T47D (cell line): Measurements from ENCODE around the gene MTCH2.

Source experiments
- DNase-seq, 2 experiments: peaks; one replicate each; pipeline versions ENCODE4 v3.0.0 to v3.0.0-alpha.2; 2011 to 2012; ENCODE audit warnings: low read depth in 1 of 2, low spot score in 1 of 2
- JUND ChIP-seq: IDR thresholded peaks from 2 replicates; pipeline ENCODE4 v1.6.1; 2012; ENCODE audit warnings: low read depth
- in situ Hi-C: cut with HindIII; loops from 2 replicates; pipeline ENCODE4 v1.10.0; 2016; ENCODE audit warnings: low sequenced_read_pairs, low pct_unique_long_range_greater_than_20kb

Gene MTCH2

DNA sequence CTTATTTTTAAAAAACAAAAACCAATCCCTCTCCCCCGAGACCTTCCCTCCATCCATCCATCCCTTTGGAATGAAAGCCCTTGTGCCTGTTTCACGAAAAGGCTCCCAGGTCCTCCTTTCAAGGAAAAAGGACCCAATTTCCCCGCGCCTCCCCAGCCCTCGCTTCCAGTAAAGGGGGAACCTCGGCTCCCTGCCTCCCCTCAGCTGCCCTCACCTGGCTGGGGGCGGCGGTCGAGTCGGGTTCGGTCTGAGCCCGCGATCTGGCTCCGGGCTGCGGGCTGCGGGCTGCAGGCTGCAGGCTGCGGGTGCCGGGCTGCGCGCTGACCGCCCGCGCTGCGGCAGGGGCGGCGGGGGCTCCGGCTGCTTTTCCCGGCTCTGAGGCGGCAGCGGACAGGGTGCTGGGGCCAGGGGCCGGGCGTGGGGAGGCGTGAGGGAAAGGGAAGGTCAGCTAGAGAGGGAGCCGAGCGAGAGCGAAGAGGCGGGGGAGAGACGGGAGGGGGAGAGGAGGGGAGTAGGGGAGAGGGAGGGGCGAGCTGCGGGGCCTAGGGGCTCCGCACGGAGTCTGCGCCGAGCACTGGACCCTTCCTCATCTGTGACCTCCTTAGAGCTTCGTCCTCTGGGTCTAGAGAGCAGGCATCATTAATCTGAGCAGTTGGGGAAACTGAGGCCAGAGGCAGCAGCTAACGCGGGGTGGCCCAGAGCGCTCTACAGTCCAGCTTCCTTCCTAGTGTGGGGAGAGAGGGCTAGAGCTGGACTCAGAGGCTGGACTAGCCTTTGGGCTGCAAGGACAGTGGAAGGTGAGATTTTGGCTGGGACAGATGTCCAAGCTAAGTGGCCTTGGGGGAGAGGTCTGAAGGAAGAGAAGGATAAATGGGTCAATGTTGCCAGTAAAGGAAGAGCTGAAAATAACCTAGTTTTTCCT, 48.2 kb downstream of the MTCH2 start, which contains the start of gene C1QTNF4:
Gene C1QTNF4 (minus strand): TSS at position 478 of the 922 bp plus-strand sequence. CDS start 3,601 bp downstream, outside the sequence.
- in situ Hi-C loops = no loop called here
- no peak for TF ChIP-seq JUND
- DNase-seq = no peak

DNA sequence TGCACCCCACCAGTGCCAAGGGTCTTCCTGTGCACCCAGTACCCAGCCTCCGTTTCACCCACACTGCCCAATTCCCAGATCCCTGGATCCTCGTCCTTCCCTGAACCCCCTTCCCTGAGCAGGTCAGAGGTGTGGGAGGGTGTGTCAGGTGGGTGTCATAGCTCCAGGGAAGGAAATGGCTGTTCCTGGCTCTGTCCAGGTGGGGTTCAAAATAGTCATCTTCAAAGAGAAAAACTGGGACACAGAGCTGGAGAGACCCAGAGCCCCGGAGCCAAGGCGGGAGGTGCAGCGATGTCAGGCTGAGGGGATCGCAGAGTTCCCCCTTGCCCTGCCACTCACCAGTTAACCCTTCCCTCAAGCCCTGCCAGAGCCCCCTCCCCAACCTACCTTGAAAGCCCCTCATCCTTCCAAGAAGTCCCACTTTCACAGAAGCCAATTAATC, 48.8 kb downstream of the MTCH2 start:
- in situ Hi-C loops = no loop called here
- no peak for TF ChIP-seq JUND
- DNase-seq = no peak

DNA sequence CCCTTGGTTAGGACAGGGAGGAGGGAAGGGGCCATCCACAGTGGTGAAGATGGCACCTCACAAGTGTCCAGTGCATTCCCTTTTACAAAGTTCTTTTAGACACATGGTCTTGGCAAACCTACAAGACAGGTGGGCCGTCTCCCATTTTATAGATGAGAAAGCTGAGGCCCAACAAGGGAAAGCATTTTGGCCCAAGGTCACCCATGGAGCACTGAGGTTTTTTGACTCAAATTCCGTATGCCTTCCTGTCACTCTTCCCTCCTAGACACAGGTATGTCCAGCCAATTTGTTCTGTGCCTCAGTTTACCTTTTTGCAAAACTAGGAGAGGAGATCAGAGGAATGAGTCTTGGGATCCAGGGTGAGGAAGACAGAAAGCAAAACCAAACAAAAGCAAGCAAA, 49.4 kb downstream of the MTCH2 start:
- in situ Hi-C loops = no loop called here
- TF ChIP-seq JUND = no peak
- no peak for DNase-seq

DNA sequence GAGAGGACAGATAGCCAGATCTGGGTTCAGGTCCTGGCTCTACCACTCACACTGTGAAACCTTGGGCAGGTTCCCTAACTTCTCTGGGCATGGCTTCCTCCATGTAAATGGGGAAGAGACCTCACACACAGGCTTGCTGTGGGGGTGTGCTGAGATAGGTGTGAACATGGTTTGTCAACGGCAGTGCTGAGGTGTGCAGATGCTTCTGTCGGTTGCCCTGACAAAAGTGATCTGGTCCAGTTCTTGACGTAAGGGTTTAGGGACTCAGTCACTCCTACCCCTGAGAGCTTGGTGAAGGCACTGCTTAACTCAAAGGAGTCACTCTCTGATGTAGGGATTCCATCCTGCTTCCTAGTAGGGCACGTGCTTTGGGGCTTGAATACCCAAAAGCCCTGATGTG, 50.1 kb downstream of the MTCH2 start:
- DNase-seq = no peak
- in situ Hi-C loops = no loop called here
- TF ChIP-seq JUND = no peak

DNA sequence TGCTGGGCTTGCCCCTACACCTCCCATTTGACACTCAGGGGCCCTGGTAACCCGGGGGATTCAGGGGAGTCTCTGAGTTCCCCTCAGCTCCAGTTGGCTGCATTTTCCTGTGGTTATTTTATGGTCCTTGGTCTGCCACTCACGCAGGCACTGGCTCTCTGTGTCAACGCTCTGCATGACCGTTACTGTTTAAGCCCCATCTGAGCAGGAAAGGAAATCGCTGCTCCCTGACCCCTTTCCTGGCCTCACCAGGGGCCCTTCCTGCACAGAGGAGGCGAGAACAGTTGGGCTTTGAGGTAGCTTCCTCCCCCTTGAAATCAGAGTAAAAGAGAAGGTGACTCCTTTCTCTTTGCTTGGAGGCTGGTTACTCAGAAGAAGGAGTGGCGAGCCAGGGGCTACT, 50.6 kb downstream of the MTCH2 start:
- in situ Hi-C loops = no loop called here
- no peak for DNase-seq
- no peak for TF ChIP-seq JUND

DNA sequence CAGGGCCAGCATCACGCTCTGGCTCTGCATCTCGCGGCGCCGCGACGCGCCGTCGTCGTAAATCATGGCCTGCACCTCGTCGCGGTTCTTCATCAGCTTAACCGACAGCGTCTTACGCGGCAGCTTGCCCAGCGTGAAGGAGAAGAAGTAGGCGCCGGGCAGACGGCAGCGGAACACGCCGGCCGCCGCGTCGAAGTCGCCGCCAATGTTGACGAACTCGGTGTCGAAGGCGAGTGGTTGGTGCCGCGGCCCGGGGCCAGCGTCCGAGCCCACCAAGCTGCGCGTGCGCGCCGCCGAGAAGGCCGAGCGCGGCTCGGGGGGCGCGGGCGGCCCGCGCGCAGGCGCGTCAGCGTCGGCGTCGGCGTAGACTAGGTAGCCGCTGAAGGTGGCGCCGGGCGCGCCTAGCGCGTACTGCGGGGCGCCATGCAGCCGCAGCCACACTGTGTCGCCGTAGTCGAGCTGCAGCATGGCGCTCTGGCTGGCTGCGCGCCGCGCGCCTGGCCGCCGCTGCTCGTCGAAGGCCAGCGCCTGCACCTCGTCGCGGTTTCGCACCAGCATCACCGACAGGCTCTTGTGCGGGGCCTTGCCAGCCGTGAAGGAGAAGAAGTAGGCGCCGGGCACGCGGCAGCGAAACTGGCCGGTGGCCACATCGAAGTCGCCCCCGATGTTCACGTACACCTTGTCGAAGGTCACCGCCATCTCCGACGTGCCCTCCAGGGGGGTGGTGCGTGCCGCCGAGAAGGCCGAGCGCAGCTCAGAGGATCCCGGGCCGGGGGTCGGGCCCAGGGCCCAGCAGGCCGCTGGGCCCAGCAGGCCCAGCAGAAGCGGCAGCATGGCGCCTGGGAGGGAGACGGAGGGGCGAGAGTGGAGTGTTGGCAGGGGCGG, 52.1 kb downstream of the MTCH2 start:
- no peak for DNase-seq
- TF ChIP-seq JUND = no peak
- in situ Hi-C loops = no loop called here

DNA sequence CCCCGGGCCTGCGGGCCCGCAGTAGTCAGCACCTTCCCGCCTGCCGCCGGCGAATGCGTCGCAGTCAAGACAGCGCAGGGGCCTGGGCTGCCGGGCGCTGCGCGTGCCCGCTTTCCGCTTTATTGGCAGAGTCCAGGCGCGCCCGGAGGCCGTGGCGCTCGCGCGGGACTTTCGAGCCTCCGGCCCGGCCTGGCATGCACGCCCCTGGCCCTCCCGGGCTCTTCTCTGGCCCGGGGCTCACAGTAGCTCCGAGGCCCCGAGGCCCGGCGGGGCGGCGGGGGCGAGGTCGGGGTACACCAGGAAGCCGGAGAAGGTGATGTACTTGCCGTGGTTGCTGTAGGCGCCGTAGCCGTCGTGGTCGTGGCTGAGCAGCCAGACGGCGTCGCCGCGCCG, 52.8 kb downstream of the MTCH2 start:
- TF ChIP-seq JUND = no peak
- DNase-seq = no peak
- in situ Hi-C loops = no loop called here

DNA sequence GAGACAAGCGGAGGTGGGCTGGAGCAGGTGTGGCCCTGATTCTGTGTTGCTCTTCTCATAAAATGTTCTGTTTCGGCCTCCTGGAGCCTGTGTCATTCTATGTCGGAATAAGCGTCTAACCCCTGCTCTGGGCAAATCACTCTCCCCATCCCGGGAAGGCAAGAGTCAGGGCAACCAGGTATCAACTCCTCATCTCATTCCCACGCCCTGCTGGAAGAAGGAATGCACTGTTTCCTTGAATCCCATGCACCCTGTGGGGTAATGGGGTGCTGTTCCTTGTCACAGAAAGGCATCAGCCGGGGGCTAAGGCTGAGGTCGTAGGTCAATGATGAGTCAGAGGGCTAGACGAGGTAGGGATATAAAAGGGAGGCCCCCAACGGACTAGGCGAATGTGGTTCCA, 53.2 kb downstream of the MTCH2 start:
- in situ Hi-C loops = no loop called here
- TF ChIP-seq JUND = no peak
- no peak for DNase-seq

DNA sequence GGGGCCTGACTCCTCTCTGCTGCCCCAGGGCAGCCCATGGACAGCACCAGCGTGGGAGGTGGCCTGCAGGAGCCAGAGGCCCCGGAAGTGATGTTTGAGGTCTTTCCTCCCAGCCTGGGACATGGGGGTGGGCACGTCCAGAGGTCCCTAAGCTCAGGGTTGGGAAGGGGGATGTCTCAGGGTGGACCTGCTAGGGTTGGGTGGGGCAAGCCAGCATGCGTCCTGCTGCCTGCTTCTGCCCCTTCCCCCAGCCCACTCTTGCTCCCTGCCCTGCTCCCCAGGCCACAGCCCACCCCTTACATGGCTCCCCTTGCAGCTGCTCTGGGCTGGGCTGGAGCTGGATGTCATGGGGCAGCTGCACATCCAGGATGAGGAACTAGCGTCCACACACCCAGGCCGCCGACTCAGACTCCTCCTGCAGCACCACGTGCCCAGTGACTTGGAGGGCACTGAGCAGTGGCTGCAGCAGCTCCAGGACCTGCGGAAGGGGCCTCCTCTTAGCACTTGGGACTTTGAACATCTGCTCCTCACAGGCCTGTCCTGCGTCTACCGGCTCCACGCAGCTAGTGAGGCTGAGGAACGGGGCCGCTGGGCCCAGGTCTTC, 54.5 kb downstream of the MTCH2 start:
- TF ChIP-seq JUND = no peak
- DNase-seq = no peak
- in situ Hi-C loops = no loop called here

DNA sequence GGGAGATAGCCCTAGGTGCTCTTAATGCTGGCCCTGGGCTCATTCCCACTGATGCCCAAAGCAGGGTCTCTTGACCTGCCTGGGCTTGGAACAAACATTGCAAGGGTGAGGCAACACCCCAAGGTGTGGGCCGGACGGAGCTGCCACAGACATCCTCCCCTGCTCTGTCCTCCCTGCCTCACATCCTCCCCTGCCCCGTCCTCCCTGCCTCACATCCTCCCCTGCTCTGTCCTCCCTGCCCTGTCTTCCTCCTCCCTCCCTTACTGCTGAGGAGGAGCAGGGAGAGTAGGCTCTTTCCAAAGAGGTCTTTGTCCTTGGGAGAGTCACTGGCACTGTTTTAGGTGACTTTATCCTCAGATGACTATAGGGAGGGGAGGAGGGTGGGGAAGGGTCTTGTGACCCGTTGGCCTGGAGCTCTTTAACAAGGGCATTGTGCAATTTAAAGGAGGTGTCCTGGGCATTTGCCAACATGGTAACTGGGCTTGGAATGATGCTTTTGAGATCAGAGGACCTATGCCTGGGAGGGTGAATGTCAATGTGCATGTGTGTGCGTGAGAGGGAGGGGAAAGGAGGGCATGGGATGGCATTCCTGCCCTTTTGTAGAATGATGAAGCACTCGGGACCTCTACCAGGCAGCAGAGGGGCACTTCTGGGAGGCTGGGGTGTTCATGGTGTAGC, 55.2 kb downstream of the MTCH2 start:
- DNase-seq = no peak
- in situ Hi-C loops = no loop called here
- no peak for TF ChIP-seq JUND

DNA sequence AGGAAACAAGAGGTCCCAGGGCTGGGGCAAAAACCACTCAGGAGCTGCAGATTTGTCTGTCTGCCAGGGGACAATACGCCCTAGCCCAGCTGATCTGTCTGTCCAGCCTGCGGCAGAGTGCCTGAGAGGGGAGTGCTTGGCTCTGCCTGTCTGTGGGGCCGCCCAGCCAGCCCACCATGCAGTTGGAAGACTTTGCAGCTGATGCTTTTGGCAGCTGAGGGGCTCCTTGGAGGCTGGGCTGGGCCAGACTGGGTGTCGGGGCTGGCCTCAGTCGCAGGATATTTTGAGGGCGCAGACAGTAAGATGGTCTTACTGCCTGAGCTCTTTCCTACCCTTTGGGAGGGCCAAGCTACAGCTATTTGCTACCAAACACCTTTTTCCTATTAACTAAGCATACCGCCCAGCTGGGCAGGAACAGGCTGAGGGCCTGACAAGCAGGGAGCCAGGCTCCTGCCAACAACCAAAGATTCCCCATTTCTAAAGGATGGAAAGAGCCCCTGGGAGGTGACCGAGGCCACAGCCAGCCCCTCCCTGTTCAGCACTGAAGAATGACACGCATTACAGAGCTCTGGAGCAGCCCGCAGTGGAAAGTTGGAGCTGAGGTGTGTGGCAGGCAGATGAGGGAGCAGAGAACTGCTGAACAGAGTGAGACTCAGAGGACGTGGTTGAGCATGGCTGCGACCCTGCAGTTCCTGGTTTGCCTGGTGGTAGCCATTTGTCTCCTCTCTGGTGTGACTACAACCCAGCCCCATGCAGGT, 56.1 kb downstream of the MTCH2 start, which contains the start of gene FAM180B:
Gene FAM180B (plus strand): TSS at position 581 of the 758 bp plus-strand sequence. CDS start 91 bp downstream, at position 672.
- DNase-seq = no peak
- no peak for TF ChIP-seq JUND
- in situ Hi-C loops = no loop called here
